GM21786 (cell line): ENCODE data around the gene PRKAR2B.
"Not testable (repeated sequence)": the region's sequence is repeated elsewhere in the genome, so short reads cannot be mapped to it uniquely, and the experiment has no call there.

Experiments
- ATAC-seq: cut with Tn5 transposase; IDR thresholded peaks from one replicate; pipeline ENCODE4 v1.9.1; 2021; ENCODE audit not compliant: unreplicated experiment

Gene PRKAR2B

GRCh38 chr7:107047902-107048782 is 3.6 kb downstream of the PRKAR2B start:
- ATAC-seq, result no peak

- ATAC-seq, result no peak
Measured at GRCh38 chr7:107048783-107049418, 4.4 kb downstream of the PRKAR2B start.

- ATAC-seq, result no peak
Measured at GRCh38 chr7:107049480-107049879, 5.0 kb downstream of the PRKAR2B start.

GRCh38 chr7:107049971-107050532 is 5.5 kb downstream of the PRKAR2B start:
- ATAC-seq, result no peak

- ATAC-seq, result no peak
Measured at GRCh38 chr7:107051376-107051775, 6.9 kb downstream of the PRKAR2B start.

- not testable (repeated sequence) for ATAC-seq
Measured at GRCh38 chr7:107054965-107055364, 10.5 kb downstream of the PRKAR2B start.

- ATAC-seq, result not testable (repeated sequence)
Measured at GRCh38 chr7:107056058-107056457, 11.6 kb downstream of the PRKAR2B start.

GRCh38 chr7:107056728-107057473 is 12.4 kb downstream of the PRKAR2B start:
- no peak for ATAC-seq

GRCh38 chr7:107057474-107057833 is 12.9 kb downstream of the PRKAR2B start:
- no peak for ATAC-seq

GRCh38 chr7:107059468-107059867 is 15.0 kb downstream of the PRKAR2B start:
- ATAC-seq, result no peak

GRCh38 chr7:107063245-107064120 is 19.0 kb downstream of the PRKAR2B start:
- no peak for ATAC-seq

GRCh38 chr7:107064255-107064654 is 19.8 kb downstream of the PRKAR2B start:
- ATAC-seq, result no peak

- no peak for ATAC-seq
Measured at GRCh38 chr7:107065929-107066247, 21.4 kb downstream of the PRKAR2B start.

- no peak for ATAC-seq
Measured at GRCh38 chr7:107068156-107068555, 23.7 kb downstream of the PRKAR2B start.

- ATAC-seq, result no peak
Measured at GRCh38 chr7:107069457-107069856, 25.0 kb downstream of the PRKAR2B start.

- no peak for ATAC-seq
Measured at GRCh38 chr7:107070710-107071109, 26.2 kb downstream of the PRKAR2B start.

- no peak for ATAC-seq
Measured at GRCh38 chr7:107071129-107071528, 26.6 kb downstream of the PRKAR2B start.

- no peak for ATAC-seq
Measured at GRCh38 chr7:107072133-107072532, 27.6 kb downstream of the PRKAR2B start.

- no peak for ATAC-seq
Measured at GRCh38 chr7:107075863-107076574, 31.5 kb downstream of the PRKAR2B start.
